ENCODE results near the gene PPP2R5C.
"Not testable (repeated sequence)": the region's sequence is repeated elsewhere in the genome, so short reads cannot be mapped to it uniquely, and the experiment has no call there.

The PPP2R5C gene

GRCh38 chr14:101727611-101728366, 33.7 kb upstream of the PPP2R5C start:
- DNase-seq = no peak

GRCh38 chr14:101728367-101728742, 33.2 kb upstream of the PPP2R5C start:
- DNase-seq = no peak

GRCh38 chr14:101729382-101729781, 32.1 kb upstream of the PPP2R5C start:
- DNase-seq = no peak

GRCh38 chr14:101730157-101730556, 31.4 kb upstream of the PPP2R5C start:
- not testable (repeated sequence) for DNase-seq

- no peak for DNase-seq
Measured at GRCh38 chr14:101730626-101731186, 30.8 kb upstream of the PPP2R5C start.

- peak; percentile 51 for DNase-seq
Measured at GRCh38 chr14:101731187-101732080, 30.1 kb upstream of the PPP2R5C start.

GRCh38 chr14:101732118-101732517, 29.4 kb upstream of the PPP2R5C start:
- no peak for DNase-seq

- DNase-seq = peak; percentile 55
Measured at GRCh38 chr14:101733211-101733610, 28.3 kb upstream of the PPP2R5C start.

GRCh38 chr14:101734246-101734847, 27.2 kb upstream of the PPP2R5C start:
- DNase-seq = no peak

GRCh38 chr14:101735453-101735852, 26.1 kb upstream of the PPP2R5C start:
- DNase-seq = no peak

GRCh38 chr14:101736071-101736470, 25.4 kb upstream of the PPP2R5C start:
- DNase-seq = no peak

- DNase-seq = no peak
Measured at GRCh38 chr14:101736585-101736984, 24.9 kb upstream of the PPP2R5C start.

- no peak for DNase-seq
Measured at GRCh38 chr14:101737414-101738339, 23.8 kb upstream of the PPP2R5C start.

GRCh38 chr14:101738703-101739320, 22.7 kb upstream of the PPP2R5C start:
- no peak for DNase-seq

- DNase-seq = no peak
Measured at GRCh38 chr14:101739446-101740141, 21.9 kb upstream of the PPP2R5C start.

GRCh38 chr14:101740981-101741380, 20.5 kb upstream of the PPP2R5C start:
- no peak for DNase-seq

- DNase-seq = no peak
Measured at GRCh38 chr14:101743701-101744100, 17.8 kb upstream of the PPP2R5C start.

GRCh38 chr14:101744382-101744781, 17.1 kb upstream of the PPP2R5C start:
- DNase-seq = not testable (repeated sequence)

GRCh38 chr14:101749756-101750155, 11.8 kb upstream of the PPP2R5C start:
- not testable (repeated sequence) for DNase-seq

- no peak for DNase-seq
Measured at GRCh38 chr14:101754893-101755292, 6.6 kb upstream of the PPP2R5C start.

Data from fibroblast of skin of right biceps (primary cell).